A204.1 (cell line): Measurements from ENCODE around the gene BCL7A.

Source experiments
- FAIRE-seq: peaks from 2 replicates; lab custom pipeline; 2012; peaks lifted over from hg19 to GRCh38; lab: Jason Lieb, UNC

BCL7A gene

GRCh38 chr12:122079532-122080081 is 57.9 kb downstream of the BCL7A start:
- FAIRE-seq: no peak

- no peak for FAIRE-seq
These were observed 58.7 kb downstream of the BCL7A start for GRCh38 chr12:122080149-122081082.

- no peak for FAIRE-seq
These were observed 59.5 kb downstream of the BCL7A start for GRCh38 chr12:122081083-122081696.

GRCh38 chr12:122081697-122082221 is 60.1 kb downstream of the BCL7A start:
- FAIRE-seq: no peak

GRCh38 chr12:122082621-122083356 is 61.1 kb downstream of the BCL7A start:
- FAIRE-seq: no peak

GRCh38 chr12:122084857-122085405 is 63.2 kb downstream of the BCL7A start:
- no peak for FAIRE-seq

- FAIRE-seq: no peak
These were observed 63.9 kb downstream of the BCL7A start for GRCh38 chr12:122085591-122085990.

GRCh38 chr12:122086116-122086515 is 64.4 kb downstream of the BCL7A start:
- FAIRE-seq: no peak

GRCh38 chr12:122086641-122087285 is 65.1 kb downstream of the BCL7A start:
- no peak for FAIRE-seq

- no peak for FAIRE-seq
These were observed 65.9 kb downstream of the BCL7A start for GRCh38 chr12:122087431-122088178.

GRCh38 chr12:122088179-122088810 is 66.6 kb downstream of the BCL7A start:
- no peak for FAIRE-seq

GRCh38 chr12:122089077-122089476 is 67.4 kb downstream of the BCL7A start:
- no peak for FAIRE-seq

GRCh38 chr12:122090759-122091515 is 69.3 kb downstream of the BCL7A start:
- no peak for FAIRE-seq

GRCh38 chr12:122093098-122093883 is 71.6 kb downstream of the BCL7A start:
- FAIRE-seq: no peak

- no peak for FAIRE-seq
These were observed 72.6 kb downstream of the BCL7A start for GRCh38 chr12:122094137-122094734.

GRCh38 chr12:122094735-122095631 is 73.3 kb downstream of the BCL7A start:
- FAIRE-seq: no peak

- no peak for FAIRE-seq
These were observed 74.3 kb downstream of the BCL7A start for GRCh38 chr12:122096014-122096413.
